ENCODE results near the gene HDAC9.
A peak's percentile ranks its signal among the peaks of the same experiment; 100 is the strongest.

HDAC9 gene

DNA sequence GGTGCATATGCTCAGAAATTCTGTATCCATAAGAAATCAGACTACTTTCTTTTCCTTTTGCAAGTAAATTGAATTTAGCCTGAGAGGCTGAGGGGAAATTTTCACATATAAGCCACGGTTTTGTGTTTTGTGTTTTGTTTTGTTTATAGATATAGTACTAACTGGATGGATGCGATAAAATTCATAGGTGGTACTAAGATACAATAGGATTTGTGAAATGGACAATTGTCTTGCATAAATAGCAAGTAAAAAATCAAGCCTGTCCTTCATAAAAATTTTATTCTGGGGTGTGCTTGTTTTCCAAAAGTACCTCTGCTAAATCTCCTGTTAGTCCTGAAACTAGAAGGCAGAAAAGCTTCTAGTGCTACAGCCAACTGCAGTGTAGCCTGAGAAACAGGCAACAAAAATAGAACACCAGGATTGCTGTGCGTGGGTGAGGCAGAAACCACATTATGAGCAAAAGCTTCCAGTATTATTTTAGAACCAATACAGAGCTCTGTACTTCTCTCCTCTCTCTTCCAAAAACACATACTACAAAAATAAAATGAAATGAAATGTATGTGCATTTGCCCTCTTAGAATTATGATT lies 634 bp upstream of the HDAC9 start:
- peak; percentile 65 to 84 for DNase-seq

DNA sequence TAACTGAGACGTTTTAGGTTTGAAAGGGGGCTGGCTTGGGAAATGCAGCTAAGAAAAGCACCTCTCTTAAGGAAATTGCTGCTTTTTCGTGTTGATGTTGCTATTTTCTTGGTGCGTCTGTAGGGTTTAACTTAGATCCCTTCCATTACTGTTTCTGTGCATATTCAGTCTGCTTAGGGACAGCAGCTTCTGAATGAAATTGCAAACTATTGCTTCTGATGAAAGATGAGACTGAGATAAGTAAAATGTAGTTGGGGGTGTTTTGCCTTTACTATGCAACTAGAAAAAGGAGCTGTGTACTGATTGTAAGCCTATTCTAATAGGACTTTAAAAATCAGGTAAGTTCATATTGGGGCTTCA lies 772 bp downstream of the HDAC9 start:
- DNase-seq = no peak

DNA sequence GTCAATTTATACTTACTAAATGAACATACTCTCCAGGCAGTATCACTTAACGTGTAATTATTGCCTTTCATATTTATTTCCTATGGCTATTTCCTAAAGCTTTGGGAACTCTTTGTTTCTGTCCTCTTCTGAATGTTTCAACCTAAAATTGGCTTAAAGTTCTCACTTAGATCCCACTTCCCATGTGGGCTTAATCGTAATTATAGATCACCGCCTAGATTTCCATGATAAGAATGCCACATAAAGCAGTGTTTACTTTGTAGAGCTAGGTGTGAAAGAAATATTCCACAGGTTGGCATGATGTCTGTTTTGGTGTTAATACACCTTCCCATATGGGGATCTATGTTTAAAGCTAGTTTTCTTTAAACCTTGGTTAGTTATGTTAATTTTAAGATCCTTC lies 1.5 kb downstream of the HDAC9 start:
- no peak for DNase-seq

DNA sequence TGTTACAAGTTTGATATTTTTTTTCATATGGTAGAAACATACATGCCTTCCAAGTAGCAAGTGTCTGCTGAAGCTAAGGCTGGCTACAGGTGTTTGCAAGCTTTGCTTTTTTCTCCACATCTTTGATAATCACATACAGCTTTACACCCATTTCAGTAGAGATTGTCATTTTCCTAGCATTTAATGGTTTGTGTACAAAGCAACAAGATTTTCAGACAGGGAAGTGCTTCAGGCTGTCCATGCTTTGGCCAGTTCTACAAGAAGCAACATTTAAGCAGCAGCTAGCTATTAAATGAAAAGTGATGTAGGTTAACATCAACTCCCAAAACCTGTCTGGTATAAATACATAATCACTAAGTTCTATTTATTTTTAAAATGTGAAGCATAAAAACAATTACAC lies 2.3 kb downstream of the HDAC9 start:
- DNase-seq = no peak

DNA sequence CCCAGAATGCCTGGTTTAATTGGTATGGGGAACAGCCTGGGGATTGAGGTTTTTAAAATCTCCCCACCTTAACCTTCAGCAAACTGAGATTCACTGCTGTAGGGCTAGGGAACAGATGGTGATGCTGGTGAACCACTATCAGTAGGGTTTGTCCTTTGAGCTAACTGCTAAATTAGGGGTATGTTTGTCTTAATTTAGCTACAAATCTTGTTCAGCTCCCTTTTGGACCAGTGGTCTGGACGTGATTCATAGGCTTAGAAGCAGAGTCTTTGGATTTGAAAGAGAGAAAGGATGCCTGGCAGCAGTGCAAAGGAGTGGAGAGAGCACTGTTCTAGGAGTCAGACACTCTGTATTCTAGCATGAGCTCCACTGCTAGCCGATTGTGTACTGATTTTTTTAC lies 2.8 kb downstream of the HDAC9 start:
- DNase-seq = no peak

DNA sequence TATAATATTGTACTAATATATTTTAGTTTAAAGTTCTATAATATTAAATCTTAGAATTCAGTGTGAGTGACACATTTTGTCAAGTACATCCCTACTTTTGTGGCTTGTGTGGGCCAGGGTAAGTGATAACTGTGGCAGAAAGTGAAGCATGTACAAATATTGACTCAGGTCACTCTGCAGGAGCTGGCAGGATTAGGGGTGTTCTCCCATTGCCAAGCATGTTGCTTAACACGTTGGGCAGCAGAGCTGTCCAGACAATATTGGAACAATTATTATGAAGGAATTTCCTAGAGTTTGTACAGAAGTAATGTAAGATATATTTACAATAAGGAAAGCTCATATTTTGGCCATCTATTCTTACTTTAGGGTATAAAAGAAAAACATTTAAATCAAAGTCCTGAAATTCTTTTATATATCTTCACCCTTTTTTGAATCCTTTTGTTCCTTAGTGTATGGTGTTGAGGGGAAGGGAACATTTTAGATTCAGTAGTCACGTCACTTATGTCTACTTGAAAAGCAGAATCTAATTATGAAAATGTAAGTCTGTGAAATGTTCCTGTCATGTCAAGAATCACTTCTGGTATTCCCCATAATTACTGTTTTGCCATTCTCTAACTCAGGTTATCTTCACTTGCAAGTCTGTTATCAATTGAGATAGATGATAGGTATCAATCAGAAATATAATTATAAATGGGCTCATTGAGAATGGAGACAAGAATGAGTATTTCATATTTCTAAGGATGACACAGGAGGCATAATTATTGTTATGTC lies 4.0 kb downstream of the HDAC9 start:
- DNase-seq = no peak

DNA sequence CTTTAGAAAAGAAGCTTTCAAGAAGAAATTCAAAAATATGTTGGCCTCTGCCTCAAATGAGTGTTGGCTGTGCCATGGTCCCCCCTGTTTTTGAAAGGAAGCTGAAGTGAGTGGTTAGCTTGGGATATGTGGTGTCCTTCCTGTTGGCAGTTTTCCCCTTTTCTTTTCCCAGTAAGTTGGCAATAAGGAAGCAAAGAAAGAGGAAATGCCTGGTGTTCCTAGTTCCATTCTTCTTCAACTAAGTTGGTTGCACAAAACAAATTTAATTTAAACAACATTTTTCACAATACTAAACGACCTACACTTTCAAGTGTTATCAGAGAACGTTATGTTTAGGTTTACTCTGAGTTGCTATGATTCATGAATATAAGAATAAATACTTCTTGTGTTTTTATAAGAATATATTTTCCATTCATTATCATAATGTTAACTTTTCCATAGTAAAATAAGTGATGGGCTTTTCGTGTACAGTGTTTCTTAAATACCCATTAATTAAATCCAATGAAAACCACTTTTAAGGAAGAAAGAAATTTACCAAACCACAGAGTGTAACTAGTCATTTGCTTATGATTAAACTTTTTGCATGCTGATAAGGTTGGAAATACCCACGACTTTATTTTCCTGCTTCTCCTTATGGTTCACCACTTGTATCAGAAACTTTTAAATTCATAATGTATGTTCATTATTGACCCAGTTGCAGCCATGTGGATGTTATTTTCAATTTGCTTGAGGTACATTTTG lies 7.7 kb downstream of the HDAC9 start:
- DNase-seq = peak; percentile 30 to 44

DNA sequence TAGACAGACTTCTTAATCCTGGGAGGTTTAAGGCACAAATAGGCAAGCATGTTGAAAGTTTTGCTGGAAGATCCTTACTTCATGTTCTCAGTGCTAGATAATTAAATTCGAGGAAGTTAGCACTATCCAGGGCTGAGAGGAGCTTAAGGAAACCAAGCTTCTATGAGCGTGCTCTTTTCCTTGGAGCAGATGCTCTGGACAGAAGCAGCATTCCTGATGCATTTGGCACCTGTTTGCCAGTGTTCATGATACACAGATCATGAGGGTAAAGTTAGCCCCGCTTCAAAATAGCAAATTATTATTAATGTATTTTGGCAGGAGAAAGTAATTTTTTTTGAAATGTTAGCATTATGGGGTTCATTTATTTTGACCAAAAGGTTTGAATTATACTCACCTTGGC lies 9.4 kb downstream of the HDAC9 start:
- peak; percentile 11 to 22 for DNase-seq

DNA sequence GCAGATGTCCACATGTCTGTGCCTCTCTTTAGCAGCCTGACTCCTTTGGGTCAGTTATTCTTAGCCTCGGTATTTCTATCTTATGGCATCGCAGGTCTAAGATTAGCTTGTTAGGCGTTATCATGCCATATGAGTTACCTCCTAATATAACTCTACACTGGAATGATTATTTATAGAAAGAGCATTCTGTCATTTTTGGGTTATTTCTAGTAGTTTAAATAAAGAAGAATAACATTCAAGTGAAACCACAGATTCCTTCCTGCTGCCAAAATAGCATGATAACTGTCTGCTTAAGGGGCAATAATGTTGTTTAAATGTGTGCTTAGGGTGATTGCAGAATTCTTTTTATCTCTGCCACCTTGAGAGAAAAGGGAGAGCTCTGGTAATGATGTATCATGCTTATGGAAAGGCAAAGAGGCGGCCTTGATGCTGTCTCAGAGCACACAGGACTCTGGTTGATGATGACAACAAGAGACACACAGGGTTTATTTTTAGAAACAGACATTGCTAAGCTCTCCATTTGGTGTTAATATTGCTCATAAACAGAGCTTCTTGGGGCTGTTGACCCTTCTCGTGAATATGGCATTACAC lies 10.4 kb downstream of the HDAC9 start:
- DNase-seq = peak in 1 of 2 donors; percentile 43

DNA sequence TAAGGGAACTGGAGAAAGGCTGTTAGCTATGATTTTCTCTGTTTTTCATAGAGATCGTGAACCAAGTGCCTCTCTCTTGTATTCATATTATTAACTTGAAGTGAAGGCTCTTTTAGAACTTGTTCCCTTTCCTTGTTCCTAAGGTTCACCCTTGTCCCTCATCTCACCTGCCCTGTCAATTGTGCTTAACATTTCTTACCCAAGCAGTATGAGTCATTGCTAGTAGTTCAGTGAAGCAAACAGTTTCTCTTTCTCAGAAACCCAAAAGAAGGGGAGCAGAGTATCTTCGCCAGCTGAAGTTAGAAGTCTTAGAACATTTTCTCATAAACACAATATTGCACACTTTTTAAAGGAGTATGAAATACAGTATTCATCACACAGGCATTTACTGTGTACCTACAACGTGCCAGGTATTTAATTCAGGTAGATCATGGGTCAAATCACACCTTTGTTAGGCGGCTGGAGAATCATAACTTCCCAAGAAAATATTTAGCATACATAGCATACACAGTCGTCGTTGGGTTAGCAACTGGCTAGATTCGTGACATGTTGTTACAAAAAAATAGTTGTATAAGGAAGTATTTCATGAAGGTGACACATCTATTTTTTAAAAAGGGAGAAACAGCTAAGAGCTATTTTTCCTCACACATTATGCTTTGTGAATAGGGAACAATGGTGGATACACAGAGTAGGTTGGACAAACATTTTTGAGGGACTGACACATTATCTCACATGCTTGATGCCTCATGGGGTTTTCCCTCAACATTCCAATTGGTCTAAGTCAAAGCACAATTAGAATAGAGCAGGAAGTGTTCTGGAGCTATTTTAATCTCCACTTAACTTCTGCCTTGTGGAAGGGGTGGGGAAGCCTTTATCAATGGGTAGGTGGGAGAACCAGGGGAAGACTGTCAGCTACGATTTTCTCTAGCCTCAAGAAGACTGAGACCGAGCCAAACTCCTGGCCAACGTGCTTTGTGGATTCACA lies 13.2 kb downstream of the HDAC9 start:
- DNase-seq = peak; percentile 79 to 86

DNA sequence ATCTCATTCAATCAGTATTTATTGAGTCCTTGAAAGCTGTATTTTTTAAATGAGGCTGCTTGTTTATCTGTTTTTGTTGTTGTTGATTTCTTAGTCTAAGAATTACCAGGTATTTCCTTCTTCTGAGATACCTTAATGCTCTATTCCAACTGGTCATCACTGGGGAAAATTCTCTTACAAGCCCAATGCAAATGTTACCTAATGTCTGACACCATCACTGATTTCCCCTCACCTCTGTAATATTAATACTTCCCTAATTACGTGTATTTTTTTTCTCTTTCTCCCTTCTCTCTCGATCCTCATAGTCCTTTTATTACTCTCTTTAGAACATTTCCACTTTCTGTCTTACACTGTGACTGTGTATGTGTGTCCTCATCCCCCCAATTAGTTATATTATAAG lies 13.9 kb downstream of the HDAC9 start:
- peak in 1 of 2 donors; percentile 23 for DNase-seq

DNA sequence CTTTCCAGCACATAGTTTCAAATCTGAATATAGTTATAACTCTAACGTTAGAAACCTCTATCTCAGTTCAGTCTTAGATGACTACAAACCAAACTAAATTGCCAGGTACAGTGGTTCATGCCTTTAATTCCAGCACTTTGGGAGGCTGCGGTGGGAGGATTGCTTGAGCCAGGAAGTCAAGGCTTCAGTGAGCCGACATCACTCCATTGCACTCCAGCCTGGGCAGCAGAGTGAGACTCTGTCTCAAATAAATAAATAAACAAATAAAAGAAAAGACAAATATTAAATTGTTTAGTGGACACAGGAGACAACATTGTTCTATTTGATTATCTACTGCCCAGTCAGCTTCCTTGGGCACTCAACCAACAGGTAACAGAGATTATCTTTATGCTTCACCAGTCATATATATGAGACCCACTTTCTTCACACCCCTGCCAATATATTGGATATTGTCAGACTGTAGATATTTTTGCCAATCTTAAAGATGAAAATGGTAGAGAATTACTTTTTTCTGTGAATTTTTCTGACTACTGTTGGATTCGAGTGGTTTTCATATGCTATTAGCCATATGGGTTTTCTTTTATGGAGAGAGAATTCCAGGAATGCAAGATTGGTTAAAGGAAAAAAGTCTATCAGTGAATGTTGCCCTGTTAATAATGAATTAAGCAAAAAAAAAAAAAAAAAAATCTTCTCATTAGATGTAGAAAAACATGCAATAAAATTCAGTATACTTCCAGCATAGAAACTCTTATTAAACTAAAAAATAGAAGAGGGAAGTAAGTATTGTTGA lies 16.0 kb downstream of the HDAC9 start:
- no peak for DNase-seq

DNA sequence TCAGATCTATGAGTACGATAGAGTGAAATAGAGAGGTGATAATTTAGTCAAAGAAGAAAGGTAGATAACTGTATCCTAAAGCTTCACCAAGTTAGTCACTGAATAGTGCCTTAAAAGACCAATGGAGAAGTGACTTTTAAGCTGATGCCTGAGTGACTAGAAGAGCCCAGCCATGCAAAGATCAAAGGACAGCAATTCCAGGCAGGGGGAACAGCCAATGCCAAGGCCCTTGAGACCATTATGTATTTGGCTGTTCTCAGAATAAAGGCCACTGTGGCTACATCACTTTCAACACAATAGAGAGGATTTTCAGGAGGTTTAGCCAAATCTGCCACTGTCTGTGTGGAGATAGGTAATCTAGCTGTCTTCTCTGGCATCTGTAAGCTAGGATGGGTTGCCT lies 17.8 kb downstream of the HDAC9 start:
- no peak for DNase-seq

DNA sequence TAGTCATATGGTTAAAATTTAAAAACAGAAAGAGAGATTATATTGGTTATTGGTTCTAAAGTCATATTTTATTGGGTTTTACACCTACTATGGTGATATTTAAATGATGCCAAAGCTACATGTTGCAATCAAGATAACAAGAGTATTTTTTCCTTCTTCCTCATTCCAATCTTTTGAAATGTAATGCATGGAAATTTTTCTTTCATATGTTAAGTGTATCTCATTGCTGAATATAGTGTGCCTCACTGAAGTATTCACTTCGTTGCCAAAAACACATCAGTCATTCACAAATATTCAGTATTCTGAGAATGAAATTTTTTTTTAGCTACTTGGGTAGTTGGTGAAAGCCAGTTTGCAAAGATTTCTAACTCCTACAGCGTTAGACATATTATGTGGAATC lies 19.5 kb downstream of the HDAC9 start:
- DNase-seq = no peak

DNA sequence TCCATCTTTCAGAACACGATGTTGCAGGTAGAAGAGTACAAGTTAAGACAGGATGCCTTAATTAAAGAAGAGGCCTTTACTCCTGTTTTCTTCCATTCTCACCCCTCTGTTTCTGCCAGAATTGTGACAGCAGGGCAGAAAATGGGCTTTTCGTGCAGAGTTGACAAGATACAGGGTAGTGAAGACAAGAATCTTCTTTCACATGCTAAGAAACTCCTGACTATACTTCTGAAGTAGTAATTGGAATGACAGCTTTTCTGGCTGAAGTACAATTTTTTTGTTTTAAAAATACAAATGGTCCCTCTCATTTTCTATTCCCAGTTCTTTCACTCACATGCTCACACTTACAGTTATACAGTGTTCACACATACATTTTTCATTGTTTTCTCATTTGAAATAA lies 22.1 kb downstream of the HDAC9 start:
- no peak for DNase-seq

DNA sequence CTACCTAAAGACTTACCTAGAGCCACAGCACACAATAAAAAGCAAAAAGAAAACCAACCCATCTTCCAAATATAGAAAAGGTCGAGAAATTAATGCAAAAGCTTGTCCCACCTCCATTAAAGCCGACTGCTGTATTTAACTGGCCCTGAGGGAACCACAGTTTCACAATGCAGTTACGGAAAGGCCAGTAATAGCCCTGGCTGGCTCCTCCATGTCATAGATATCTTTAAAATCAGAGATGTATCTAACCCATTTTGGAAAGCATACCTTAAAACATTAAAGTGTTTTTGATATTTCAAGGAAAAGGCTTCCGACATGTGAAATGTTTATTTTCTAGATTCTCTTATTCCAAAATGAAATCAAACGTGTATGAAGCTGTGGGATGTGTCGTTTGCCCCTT lies 23.0 kb downstream of the HDAC9 start:
- no peak for DNase-seq

DNA sequence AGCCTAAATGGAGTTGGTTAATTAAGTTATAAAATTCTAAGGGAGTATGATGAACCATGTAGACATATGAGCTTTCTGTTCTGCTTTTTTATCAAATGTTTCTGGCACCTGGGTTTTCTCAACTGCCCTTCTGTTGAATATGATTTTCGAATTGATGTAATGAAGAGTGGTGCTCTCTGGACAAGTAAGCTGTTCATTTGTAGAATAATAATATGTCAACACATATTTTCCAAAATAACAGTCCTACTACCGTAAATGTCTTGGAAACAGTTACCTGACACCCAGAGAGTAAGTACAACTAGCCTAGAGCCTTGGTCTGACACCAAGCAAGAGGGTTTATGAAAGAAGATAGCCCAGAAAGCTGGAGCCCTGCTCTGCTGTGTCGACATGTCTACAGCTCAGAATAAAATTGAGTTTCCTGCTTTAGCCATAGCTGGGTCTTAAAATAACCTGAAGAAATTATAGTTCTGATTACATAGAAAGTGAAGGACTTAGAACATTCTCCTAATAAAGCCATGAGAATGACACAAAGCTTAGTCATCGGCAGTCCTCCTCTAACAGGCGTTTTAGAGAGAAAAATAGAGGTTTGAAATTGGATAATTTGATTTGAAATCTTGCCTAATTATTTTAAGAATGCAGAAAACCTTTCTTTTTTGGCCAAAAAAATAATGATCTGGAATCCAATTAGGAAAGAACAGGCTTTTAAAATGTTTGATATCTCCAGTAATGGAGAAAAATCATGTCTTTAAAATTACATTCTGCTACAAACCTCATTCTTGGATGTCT lies 25.1 kb downstream of the HDAC9 start:
- peak in 1 of 2 donors; percentile 2 for DNase-seq

DNA sequence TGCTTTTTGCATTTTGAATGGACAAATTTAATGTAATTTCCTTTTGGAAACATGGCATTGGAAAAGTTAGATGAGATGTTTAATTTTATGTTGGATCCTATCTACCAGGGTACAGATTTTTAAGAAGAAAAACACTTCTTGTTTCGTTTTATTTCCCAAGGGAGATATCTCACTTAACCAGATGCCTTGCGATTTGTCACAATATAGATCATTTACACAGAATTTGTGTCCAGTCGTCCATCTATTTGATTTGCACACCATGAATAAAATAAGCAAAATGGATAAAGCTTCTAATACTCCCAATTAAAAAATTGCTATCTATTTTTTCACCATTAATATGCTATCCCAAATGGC lies 25.7 kb downstream of the HDAC9 start:
- DNase-seq = no peak

DNA sequence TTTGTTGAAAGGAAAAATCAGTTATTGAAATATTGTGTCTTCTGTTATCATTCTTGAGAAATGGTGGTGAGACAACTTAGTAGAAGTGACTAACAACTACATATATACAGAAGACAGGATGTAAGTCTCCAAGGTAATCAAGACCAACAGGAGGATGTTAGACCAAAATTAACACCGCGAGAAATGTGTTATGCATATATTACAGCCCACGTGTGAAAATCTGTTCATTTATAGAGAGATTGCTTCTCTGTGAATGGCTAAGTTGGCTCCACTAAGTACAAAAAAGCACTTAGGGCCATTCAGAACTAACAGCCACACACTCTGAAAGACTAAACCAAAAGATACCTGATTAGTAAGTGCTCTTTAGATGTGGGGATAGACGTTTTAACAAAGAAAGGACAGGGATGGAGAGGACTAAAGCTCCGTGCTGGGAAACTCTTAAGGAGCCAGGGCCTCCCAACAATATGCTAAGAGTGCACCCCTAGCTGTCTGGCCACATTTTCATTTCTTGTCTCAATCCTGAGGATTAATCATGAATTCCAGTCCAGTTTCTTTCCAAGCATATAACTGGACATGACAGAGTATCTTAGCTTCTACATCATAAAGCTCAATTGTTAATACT lies 26.5 kb downstream of the HDAC9 start:
- no peak for DNase-seq

DNA sequence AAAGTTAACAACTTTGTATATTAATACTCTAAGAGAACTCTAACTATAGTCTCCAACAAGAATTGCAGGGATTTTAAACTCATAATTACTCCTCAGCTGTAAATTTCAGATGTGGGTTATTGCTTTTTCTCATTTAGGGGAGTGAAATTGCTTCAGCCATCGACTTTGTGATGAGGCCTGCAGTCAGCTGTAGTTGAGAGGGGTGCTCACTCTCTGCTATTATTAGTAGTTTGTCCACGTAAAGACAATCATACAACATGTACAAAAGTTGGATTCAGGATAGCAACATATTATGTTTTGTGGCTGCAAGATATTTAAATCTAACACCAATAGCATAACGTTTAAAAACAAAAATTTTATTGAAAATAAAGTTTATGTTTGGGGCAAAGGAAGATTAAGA lies 28.7 kb downstream of the HDAC9 start:
- no peak for DNase-seq

Measured in inflammatory macrophage (primary cell).